ENCODE data around the gene GFOD1. TPM values are rescaled to one million over a fixed set of nuclear protein-coding genes. Genes with fewer than 3 reads are reported as not detected.

Gene GFOD1
- total RNA-seq, 1 experiment from 2014 or later = 6.1 TPM

GRCh38 chr6:13370623-13371022, 116.8 kb downstream of the GFOD1 start:
- Histone ChIP-seq H4K5ac (ENCODE audit: insufficient read length, low read depth, low read length) (no peak overlapping the region), H3K79me2 (ENCODE audit: insufficient read depth, low read length) (no peaks in the 10 kb centered on the region), H4K20me1 (ENCODE audit: control insufficient read depth, insufficient read depth, insufficient read length) (no peaks in the 10 kb centered on the region), H3K4me2 (ENCODE audit: insufficient read depth, insufficient read length, low read length) (no peak overlapping the region), H4K8ac (replicated peaks; ENCODE audit: insufficient read length, low read depth, low read length) (no peak overlapping the region), H2BK5ac (ENCODE audit: insufficient read length, low read length) (no peak overlapping the region), H3K4ac (ENCODE audit: low read depth, low read length) (no peak overlapping the region), H3K27me3 (ENCODE audit: insufficient read depth, low read length) (no peaks in the 10 kb centered on the region), H3K9me3 (ENCODE audit: control insufficient read depth, low read depth, low read length) (no peaks in the 10 kb centered on the region), H2BK15ac (ENCODE audit: low read depth, low read length) (no peak overlapping the region), H3K79me1 (ENCODE audit: insufficient read depth, low read depth, low read length, poor library complexity, severe bottlenecking) (no peaks in the 10 kb centered on the region), H4K91ac (ENCODE audit: insufficient read length, low read depth, low read length) (no peak overlapping the region), H3K56ac (ENCODE audit: insufficient read length, low read depth, low read length) (no peak overlapping the region), H2AFZ (ENCODE audit: low read length) (no peak overlapping the region), H3K4me1 (ENCODE audit: insufficient read depth, low read length) (peaks cover 7% of the 10 kb centered on the region; the same call in 1 of the 2 replicates), H3K9ac (ENCODE audit: extremely low read depth, insufficient read length, low read length) (no peak overlapping the region), H2BK12ac (ENCODE audit: insufficient read length, low read depth, low read length) (no peak overlapping the region), H3K23me2 (ENCODE audit: insufficient read length, low read depth, low read length, poor library complexity, severe bottlenecking) (no peaks in the 10 kb centered on the region), H2AK5ac (ENCODE audit: insufficient read length, low read length) (no peak overlapping the region), H3K14ac (ENCODE audit: insufficient read depth, low read length) (no peak overlapping the region), H3K18ac (ENCODE audit: insufficient read length, low read depth, low read length) (no peak overlapping the region), H3T11ph (ENCODE audit: low read length) (no peak overlapping the region), H2BK120ac (ENCODE audit: low read depth, low read length, poor library complexity, severe bottlenecking) (no peak overlapping the region), H3K23ac (ENCODE audit: insufficient read length, low read depth, low read length) (no peak overlapping the region), H3K27ac (ENCODE audit: insufficient read length, low read depth, low read length) (no peak overlapping the region), H2BK20ac (ENCODE audit: low read depth, low read length, poor library complexity, severe bottlenecking) (no peak overlapping the region)
- no peaks in the 10 kb centered on the region for H3K9me3 Mint-ChIP-seq
- DNase-seq = no peak
- WGBS (ENCODE audit: extremely low coverage, insufficient read length, low lambda C conversion rate) = no CpG with 5 or more reads among the region's 5 CpGs
- no peaks in the 10 kb centered on the region; the same call in 1 of the 2 replicates for H3K27me3 Mint-ChIP-seq (ENCODE audit: low read depth)
- no peak overlapping the region for H3K4me3 Mint-ChIP-seq
- no peak for TF ChIP-seq CTCF (conservative IDR thresholded peaks at IDR 0.05)
- no peaks in the 10 kb centered on the region for H3K36me3 Mint-ChIP-seq (ENCODE audit: insufficient read depth in 1 of 3, low read depth in 3 of 3)
- H3K27ac Mint-ChIP-seq = no peak overlapping the region
- peaks cover 25 to 35% of the 10 kb centered on the region in 2 experiments for H3K4me1 Mint-ChIP-seq
